NCI-H2029 (cell line): Measurements from ENCODE around the gene SLC8A1.

Source experiments
- DNase-seq: peaks from one replicate; lab custom pipeline; 2025; lab: John Stamatoyannopoulos, UW

SLC8A1 gene

DNA sequence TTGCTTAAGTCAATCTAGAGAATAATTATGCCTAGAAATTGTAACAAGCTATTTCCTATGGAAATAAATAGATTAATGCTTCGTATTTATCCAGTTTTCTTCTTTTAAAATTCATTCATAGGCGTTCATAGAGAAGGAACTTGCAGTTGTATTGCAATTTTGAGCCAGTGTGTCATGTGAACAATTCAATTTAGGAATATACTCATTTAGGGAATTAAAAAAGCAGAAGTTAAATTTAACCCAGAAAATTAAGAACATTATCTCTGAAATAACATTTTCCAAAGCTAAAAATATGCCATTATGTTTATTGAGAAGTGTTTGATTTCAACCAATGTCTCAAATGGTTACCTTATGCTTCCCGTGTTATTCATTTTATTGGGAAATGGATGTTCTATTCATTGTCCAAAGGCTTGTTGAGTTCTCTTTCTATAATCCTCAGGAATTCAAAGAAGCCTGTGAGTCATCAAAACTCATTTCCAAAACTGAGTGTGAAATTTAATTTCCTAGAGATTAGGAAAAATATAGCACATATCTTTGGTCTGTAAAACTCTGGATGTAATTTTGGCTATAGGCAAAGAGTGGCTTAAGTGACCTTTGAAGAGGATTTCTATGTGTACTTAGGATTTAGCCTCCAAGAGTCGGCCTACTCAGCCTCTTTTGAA is 99.7 kb downstream of the SLC8A1 start:
- no peak for DNase-seq

DNA sequence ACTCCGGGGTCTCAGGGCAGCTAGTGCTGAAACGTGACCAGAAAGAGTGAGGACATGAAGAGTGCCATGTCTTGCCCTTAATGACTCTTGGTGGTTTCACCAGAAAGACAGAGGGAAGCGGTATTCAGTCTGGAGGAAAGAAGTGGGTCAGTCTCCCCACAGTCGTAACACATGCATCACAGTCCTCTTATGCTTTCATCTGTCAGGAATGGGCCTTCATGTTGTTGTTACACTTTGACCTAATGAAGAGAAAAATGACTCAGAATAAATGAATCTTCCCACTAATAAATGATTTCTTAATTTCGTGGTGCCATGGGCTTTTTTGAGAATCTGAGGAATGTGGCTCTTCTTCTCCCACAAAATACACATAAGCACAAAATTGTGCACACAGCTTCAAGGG is 103.2 kb downstream of the SLC8A1 start:
- DNase-seq, result no peak

DNA sequence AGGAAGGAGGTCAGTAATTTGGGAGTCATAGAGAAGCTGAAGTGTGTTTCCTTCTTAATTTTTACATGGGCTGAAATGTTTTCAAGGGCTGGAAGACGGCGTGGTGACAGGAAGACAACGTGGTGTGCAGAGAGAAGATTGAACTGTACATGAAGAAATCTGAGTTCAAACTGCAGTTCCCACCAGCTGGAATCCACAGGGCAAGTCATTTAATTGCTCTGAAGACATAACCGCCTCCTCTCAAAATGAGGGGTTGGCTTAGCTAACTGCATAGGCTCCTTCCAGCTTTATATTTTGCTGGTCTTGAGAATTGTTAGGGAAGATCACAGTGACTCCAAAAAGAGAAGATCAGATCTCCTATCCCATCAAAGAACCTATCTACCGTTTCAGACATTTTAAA is 103.9 kb downstream of the SLC8A1 start:
- DNase-seq, result no peak

DNA sequence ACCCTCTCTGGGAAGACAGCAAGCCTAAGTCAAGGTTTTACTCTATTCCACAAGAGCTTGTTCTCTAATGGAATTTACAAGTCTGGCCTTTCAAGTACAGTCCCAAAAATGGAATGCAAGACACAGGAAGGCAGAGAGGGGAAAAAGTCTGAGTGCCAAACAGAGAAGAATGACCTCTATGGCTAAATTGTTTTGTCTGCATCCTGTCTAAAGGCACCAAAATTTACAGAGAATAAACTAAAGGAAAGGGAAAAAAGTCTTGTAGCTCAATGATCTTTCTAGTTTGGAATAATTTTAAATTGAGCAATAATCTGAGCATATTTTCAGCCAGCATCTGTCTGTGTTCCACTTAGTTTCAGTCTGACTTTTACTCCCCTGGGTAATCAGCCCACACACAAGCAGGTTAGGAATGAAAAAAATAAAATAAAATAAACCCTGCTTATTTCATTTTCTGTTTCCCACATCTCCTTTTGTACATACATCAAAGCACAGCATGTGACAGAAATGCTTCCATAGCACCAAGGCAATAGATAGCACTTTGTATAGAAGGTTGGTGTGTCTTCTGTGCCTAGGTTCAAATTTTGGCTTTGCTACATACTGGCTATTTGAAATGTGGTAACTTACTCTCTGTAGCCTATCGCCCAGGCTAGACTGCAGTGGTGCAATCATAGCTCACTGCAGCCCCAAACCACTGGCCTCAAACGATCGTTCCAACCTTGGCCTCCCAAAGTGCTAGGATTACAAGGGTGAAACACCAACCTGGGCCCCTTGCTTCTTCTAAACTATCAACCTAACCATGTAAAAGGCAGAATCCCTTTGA is 105.1 kb downstream of the SLC8A1 start:
- no peak for DNase-seq

DNA sequence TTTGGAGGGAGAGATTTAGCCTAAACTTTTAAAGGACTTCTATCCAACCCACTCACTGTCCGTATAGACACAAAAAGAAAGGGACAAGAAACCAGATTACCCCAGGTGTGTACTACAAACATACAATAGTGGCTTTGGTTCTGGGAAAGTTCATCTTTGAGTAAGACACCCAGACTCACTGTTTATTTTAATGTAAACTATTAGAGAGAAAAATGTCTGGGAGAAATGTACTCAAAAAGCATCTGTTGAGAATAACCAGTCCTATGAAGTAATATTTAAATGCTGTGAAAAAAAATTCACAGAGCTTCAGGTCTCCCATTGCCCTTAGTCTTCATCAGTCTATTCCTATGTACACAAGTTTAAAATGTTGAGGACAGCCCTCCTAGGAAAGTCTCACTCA is 107.5 kb downstream of the SLC8A1 start:
- no peak for DNase-seq

DNA sequence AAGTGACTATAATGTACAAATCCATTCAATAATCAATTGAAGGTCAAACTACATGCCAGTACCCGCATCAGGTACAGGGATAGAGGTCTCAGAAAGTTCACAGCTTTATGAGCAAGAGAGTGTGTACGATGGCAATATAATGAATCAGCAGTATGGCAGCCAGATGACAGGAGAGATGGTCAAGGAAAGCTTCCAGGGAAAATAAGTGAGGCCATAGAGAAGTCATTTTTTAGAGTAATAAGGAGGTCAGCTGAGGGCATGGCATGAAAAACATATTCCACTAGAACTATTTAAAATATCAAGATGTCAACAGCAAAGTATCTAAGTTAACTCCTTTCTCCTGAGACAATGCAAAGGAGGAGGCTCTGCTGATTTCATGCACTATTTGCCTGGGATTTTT is 108.0 kb downstream of the SLC8A1 start:
- no peak for DNase-seq

DNA sequence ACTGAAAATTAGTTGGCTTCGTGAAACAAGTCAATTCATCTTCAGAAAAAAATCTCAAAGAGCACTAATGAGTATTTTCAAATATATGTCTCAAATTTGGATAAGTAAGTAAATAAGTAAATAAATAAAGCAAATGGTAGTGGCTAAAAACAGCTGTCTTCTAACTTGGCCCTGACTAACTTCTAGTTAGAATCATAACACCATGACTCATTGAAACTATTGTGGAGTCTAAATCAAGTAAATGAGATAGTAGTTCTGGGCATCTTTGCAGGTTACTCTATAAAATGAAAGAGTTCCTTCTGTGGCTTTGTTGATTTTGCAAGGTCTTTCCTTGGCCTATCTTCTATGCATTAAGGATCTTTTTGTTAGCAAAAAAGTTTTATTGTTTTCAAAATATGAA is 110.7 kb downstream of the SLC8A1 start:
- no peak for DNase-seq

DNA sequence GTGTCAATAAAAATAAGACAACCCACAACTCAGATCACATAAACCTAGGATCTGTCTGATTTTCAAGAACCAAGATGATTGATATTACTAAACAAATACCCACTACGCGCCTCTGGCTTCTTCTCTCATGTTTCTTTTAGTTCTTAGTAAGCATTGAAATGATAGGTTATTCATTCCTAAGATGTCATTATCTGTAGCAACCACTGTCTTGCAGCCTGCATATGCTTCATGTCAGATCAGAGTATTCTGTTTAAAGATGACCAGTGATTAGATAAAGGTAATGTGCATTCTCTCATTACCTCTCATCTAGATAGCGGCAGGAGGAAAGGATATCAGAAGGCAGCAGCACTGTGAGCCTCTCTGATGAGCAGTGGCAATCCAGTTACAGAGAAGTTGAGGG is 112.9 kb downstream of the SLC8A1 start:
- DNase-seq, result no peak

DNA sequence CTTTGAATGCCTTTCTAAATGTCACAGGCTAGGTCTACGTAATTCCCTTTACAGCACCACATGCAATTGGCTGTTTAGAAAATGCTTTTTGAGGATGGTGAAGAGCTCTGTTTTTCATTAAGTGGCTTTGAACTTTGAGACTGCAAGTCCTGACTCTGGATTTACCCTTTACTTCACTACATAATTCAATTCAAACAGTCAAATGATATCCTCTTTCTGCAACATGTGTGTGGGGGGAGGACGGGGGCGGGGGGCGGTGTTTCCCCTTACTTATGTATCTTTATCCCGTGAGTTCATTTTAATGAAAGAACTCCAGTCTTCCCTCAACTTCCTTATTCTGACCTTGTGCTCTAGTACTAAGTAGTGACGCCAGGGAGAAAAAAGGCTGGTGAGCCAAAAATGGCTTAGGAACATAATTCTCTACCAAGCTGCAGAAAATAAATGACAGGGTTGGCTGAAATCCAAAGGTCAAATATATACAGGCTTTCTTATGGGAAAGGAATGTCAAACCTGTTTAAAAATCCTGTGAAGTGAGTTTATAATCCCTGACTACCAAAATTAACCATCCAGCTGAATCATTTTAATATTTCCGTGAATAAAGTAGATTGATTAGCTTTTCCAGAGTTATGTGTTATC is 119.6 kb downstream of the SLC8A1 start:
- no peak for DNase-seq

DNA sequence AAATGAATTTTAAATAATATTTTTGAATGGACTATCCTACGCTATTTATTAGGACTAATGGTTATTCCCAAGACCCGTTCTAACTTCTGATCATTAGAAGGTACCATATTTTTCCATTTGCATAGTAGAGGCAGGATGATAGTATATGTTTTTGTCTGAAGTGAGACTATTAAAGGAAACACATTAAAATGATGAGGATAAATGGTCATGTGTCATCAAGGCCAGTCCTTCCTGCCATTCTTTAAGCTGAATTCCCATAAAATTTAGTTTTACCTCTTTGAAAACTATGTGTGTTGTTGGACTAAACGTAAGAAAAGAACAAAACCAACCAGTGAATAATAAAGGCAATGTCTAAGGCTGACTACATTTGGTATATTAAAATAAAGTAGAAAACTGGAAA is 121.8 kb downstream of the SLC8A1 start:
- DNase-seq, result no peak

DNA sequence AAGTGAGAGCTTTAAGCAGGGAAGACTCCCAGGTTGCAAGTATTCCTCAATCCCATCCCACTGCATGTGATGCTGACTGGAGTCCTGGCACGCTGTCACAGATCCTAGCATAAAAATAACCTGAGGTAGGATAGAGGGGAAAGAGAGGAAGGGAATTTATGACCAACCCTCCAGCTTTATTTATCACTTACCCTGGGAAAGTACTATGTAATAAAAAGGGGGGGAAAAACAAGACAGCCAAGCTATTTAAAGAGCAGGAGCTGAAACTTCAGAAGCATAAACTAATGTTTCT is 122.2 kb downstream of the SLC8A1 start:
- DNase-seq, result no peak

DNA sequence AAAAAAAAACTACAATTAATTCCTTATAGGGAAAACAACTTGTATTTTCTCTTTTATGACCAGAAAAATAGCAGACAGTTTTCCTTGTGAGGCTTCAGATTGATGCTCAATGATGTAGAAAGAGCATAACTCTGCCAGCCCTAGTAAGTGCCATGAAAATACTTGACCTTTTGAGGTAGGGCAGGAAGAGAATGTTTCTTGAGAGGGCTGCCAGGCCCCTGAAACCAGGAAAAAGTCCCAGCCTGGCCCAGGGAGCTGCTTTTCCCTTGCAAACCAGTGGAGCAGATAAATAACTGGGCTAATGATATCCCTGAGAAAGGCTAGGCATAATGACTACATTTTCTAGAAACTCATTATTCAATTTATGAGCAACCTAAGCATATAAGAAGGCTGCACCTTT is 126.8 kb downstream of the SLC8A1 start:
- DNase-seq, result no peak

DNA sequence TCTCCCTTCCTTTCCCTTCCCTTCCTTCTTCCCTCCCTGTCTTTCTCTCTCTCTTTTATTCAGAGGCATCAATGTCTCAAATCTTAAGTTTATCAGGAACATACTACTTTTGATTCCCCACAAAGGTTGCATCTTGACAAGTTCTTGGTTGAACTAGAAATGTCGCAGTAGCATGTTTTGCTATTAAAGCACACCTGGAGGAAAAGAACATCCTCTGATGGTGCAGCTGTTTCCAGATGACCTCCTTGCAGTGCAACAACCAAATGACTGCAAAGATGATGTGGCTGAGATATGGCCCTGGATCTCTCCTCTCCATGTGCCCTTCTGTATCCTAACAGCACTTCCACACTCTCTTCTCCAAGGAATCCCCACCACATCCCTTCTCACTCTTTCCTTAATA is 127.2 kb downstream of the SLC8A1 start:
- no peak for DNase-seq

DNA sequence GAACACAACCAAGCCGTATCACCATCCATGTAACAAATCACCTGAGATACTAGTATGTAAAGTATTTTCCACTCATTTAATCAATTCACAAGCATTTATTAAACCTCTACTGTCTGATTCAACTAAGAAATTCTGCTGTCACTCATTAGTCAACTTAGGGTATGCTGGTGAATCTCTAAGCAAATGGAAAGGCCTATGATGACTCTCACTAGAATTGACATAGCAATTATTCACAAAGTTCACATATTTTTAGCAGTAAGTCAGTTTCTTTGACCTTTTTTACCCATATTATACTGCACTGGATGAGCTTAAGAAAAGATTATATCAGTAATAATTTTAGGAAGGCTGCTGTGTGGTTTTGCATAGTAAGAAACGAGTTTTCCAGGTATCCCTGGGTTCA is 130.1 kb downstream of the SLC8A1 start:
- no peak for DNase-seq

DNA sequence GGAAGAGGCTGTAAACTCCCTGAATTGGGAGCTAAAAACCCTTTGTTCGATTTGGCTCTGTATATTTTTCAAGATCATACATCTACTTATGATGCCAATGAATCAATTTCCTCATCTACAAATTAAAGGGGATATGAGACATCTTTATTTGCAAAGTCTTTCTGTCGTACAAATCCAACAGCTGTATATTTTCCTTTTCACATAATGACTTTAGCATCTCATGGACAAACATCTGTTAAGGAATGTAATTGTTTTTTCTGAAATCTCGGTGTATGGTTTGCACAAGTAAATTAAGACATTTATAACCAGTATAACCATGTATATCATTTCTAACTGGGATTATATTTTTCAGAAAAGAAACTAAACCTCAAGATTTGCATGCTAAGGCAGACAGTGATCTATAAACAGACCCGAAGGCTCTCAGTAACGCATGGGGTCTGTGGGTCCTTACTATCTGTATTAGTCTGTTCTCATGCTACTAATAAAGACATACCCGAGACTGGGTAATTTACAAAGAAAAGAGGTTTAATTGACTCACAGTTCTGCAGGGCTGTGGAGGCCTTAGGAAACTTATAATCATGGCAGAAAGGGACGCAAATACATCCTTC is 130.8 kb downstream of the SLC8A1 start:
- no peak for DNase-seq

DNA sequence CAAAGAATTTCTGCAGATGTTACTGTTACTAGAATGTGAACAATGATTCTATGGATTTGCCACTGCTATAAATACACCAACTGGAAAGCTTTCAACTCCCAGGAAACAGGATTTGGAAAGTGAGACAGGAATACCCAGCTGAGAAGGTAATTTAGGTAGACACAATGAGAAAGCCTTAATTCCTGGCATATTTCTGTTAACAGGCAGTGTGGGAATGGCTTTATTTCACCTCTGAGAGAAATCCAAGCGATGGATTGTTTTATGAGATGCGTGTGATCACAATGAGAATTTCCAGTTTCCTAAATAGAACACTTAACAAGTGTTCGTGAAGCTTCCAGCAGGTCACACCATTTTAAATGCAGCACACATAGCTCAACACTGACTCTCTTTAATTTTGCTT is 133.0 kb downstream of the SLC8A1 start:
- DNase-seq, result no peak

DNA sequence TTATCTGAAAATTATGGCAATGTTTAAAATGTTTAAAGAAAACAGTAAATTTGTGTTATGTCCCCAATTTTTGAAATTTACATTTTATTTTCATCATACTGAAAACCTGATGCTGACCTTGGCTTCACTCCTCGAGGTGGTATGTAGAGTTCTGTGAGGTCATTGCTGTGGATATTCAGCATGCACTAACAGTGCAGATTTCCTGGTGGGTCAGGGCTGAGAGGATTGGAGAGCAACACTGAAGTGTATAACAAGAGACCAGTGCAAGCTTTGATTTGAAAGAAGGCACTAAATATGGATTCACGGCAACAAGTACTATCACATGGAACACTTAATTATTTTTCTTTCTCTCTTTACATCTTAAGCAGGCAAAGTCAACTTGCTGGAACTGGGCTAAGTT is 134.1 kb downstream of the SLC8A1 start:
- no peak for DNase-seq

DNA sequence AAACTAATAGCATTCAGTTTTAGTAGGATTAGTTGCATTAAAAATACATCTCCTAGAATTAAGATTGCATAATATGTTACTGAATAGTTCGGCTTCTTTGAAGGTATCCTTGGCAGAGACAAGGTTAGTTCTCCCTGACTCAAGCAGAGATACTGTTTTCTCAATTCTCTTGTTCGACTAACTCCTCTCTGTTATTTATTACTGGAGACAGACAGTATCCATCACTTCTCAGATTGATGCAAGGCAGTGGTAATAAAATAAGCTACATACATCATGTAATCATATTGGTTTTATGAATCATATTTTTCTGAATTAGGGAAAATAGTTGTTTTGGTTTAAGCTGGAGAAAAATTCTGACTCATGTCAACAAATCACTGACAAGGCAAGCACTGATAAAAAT is 134.8 kb downstream of the SLC8A1 start:
- no peak for DNase-seq

DNA sequence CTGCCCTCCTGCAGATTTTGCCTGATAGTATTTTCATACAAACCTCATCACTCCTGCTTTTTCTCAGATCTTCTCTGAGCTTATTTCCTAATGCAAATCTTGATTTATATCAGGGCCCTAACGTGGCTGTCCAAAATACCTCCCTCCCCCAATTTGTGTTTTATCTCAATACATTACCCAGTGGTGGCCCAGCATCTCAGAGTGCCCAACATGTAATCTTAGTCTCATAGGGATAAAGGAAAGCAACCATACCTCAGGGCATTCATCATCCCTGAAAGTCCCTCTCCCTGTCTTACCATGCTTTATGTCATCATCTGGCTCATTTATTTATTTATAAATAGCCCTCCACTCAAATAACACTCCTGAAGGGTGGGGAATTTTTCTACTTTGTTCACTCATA is 135.3 kb downstream of the SLC8A1 start:
- DNase-seq, result no peak

DNA sequence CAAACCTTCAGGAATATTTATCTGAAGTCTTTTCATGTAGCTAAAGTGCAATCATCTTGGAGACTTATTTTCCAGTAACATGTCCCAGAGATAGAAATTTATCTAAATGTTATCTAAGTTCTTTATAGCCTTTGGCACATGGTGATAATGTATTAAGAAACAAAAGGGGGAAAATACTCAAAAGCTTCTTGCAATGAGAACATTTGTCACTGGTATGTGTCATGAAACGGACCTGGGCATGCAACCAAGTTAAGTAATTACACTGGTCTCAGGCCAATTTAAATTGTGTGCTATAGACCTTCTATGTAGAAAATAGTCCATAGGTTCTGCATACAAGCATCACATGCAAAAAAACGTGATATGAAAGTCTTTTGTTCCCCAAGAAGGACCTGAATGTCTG is 136.2 kb downstream of the SLC8A1 start:
- peak; percentile 15 for DNase-seq

DNA sequence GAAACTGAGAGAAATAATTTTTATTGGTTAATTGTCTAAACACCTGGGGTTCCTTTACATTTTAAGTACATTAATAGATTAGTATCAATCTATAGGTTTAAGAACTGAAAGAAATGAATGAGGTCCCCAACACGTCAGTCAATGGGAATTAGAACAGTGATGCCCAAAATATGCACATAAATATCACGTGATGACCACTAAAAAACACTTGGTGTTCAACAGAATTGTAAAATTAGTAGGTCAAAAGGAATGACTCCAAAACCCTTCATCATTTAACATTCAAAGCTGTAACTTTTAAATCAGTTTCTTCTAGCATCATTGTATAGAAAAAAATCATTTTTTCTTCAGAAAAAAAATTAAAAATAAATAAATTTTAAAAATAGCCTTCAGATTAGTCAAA is 140.9 kb downstream of the SLC8A1 start:
- no peak for DNase-seq

DNA sequence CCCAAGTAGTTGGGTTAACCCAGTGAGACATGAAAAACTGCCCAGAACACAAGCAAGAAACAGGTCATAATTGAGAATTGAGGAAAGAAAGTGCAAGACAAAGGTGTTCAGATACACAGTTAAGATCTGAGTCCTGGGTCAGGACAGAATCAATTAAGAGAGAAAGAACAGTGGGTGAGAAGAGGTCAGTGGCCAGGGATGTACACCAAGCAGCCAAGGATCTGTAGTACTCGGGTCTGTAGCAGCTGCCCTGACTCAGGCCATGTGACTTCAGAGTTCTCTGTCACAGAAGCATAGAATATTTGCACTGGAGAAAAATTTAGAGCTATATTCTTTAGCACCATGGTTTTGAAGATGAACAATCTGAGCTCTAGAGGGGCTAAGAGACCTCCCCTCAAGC is 141.6 kb downstream of the SLC8A1 start:
- DNase-seq, result no peak

DNA sequence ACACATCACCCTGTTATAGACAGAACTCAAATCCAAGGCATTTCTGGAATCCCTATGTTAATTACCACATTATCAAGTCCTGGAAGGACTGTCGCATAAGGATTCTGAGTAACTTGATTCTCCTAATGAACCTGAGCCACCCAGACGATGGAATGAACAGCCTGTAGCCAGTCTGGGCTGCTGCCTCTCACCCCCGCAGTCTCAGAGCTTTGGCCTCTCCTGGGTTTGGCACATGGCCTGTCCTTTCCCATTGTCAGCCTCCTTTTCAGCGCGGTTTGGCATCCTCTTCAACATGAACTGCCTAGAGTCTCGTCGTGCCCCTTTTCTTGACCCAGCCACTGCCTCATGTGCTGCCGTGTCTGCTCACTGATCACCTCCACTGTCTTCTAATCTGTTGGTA is 147.6 kb downstream of the SLC8A1 start:
- no peak for DNase-seq
